GM18909 (cell line): ENCODE data around the gene TEAD2.
"Not testable (repeated sequence)": the region's sequence is repeated elsewhere in the genome, so short reads cannot be mapped to it uniquely, and the experiment has no call there.

ENCODE experiments used
- ATAC-seq: cut with Tn5 transposase; IDR thresholded peaks from one replicate; pipeline ENCODE4 v1.9.1; 2021; ENCODE audit warnings: mild to moderate bottlenecking; ENCODE audit not compliant: unreplicated experiment, poor library complexity

The TEAD2 gene

DNA sequence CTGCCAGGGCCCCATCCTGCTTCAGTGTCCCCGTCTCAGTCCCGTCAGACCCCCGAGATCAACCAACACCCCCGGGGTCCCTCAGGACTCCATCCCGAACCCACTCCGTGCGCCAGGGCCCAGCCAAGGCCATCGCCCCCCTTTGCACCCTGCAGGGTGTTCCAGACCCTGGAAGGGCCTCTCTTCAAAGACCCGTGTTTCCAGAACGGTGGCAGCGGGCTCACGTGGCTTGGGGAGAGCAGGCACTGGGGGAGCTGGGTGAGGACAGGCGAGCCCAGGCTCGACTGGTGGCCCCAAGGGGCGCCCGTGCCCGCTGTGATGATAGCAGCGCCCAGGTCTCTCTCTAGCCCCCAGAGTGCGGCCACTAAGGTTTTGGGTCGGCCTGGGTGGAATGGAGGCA lies 27.2 kb upstream of the TEAD2 start:
- ATAC-seq: no peak

DNA sequence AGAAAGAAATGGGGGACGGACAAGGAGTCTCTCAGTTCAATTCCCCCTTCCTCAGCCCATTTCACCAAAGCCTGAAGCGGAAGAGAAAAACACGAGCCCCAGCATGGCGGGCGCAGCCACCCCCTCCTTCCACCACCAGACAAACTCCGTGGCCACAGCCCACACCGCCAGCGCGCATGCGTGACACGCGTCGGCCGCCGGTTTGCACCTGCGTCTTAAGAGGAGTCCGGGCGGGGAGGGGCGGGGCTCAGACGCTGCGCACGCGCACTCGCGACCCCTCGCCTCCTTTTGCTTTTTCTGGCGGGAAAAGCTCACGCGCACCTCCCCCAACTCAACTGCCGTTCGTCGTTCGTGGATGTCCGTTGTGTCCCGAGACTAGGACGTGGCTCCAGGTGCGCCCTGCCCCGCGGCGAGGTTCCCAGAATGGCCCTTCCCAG lies 25.7 kb upstream of the TEAD2 start, which contains the start of gene KASH5:
Gene KASH5 (plus strand): TSS at position 314 of the 437 bp plus-strand sequence. CDS start 2,635 bp downstream, outside the sequence.
- no peak for ATAC-seq

DNA sequence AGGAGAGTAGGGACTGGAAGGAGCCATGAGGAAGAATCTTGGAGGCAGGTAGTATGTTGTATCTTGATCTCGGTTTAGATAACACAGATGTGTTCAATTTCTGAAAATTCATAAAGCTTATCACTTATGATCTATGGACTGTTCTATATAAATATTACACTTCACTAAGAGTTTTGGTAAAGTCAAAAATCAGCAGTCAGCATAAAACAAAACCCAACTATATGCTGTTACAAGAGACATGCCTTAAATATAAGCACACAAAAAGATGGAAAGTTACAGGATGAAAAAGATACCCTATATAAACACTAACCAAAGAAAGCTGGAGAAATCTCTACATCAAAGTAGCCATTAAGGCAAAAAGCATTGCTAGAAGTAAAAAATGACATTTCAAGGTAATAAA lies 21.4 kb upstream of the TEAD2 start:
- ATAC-seq: no peak

DNA sequence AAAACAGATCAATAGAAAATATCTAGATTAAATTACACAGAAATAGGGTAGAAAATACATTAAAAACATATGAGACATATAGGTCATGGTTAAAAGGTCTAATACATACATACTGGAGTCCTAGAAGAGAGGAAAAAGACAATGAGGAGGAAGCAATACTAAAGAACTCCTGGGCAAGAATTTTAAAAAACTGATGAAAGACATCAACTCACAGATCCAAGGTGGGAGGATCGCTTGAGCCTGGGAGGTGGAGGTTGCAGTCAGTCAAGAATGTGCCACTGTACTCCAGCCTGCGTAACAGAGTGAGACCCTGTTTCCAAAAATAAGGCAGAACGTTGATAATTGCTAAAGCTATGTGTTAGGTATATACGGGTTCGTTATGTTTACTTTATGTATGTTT lies 20.4 kb upstream of the TEAD2 start:
- no peak for ATAC-seq

DNA sequence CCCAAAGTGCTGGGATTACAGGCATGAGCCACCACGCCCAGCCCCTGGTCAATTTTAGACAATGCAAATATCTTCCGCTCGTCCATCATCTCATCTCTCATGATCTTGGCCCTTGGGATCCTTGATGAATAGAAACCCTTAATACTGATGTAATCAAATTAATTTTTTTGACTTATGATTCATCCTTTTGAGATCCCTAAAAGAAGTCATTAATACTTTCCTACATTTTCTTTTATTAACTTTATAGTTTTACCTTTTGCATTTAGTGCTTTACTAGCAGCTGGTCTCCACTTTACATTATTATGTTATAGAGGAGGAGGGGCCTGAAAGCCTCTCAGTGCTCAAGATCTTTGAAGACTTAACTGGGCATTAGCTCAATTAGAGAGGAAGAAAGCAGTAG lies 18.2 kb upstream of the TEAD2 start:
- ATAC-seq: no peak

DNA sequence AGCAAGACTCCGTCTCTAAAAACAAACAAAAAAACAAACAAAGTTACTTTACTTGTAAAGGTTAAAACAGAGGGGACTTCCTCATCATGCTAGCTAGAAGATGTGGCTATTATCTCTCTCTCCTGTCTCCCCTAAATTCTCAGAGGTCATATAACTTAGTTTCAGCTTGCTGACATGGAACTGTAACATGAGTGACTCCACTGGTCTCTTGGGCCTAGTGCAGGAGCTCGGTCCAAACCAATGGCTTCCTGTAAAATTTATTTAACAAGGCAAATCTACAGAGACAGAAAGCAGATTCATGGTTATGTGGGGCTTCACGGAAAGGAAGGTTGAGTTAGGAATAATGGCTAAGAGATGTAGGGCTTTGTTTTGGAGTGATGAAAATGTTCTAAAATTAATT lies 16.3 kb upstream of the TEAD2 start:
- no peak for ATAC-seq

DNA sequence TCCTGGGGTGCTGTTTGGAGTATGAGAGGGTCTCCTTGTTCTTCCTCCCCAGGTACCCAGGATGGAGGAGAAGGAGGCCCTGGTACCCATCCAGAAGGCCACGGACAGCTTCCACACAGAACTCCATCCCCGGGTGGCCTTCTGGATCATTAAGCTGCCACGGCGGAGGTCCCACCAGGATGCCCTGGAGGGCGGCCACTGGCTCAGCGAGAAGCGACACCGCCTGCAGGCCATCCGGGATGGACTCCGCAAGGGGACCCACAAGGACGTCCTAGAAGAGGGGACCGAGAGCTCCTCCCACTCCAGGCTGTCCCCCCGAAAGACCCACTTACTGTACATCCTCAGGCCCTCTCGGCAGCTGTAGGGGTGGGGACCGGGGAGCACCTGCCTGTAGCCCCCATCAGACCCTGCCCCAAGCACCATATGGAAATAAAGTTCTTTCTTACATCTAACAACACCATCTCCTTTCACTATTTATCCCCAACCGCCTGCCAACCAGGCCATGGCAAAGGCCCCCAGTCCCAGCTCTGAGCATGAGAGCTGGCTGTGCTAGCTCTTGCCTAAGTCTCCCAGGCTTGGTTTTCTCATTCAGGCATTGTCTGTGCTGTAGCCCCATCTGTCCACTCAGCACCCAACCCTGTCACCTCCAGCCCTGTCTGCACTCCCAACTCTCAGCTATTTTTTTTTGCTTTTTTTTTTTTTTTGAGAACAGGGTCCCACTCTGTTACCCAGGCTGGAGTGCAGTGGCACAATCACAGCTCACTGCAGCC lies 12.6 kb upstream of the TEAD2 start:
- no peak for ATAC-seq

DNA sequence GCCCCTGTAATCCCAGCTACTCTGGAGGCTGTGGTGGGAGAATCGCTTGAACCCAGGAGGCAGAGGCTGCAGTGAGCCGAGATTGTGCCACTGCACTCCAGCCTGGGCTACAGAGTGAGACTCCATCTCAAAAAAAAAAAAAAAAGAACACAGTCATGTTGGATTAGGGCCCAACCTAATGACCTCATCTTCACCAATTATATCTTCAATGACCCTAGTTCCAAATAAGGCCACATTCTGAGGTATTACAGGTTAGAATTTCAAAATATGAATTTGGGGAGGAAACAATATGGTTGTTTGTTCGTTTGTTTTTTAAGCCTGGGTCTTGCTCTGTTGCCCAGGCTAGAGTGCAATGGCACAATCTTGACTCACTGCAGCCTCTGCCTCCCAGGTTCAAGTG lies 11.0 kb upstream of the TEAD2 start:
- ATAC-seq: not testable (repeated sequence)

DNA sequence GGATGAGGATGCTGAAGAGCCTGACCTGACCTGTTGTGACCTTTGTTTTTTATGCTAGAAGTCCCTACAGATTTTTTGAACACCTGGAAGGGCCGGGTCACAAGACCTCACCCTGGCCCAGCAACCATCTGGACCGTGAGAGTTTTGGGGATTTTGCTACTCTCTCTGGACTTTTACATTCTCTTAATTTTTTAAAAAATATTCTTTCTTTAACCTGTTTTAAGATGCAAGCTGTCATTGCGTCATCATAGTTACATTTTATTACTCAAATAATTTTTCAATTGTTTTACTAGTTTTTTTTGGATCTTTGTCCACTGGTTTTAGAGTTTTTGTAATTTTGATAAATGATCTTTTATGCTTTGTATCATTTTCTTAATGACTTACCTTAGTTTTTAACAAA lies 9.0 kb upstream of the TEAD2 start:
- ATAC-seq: no peak

DNA sequence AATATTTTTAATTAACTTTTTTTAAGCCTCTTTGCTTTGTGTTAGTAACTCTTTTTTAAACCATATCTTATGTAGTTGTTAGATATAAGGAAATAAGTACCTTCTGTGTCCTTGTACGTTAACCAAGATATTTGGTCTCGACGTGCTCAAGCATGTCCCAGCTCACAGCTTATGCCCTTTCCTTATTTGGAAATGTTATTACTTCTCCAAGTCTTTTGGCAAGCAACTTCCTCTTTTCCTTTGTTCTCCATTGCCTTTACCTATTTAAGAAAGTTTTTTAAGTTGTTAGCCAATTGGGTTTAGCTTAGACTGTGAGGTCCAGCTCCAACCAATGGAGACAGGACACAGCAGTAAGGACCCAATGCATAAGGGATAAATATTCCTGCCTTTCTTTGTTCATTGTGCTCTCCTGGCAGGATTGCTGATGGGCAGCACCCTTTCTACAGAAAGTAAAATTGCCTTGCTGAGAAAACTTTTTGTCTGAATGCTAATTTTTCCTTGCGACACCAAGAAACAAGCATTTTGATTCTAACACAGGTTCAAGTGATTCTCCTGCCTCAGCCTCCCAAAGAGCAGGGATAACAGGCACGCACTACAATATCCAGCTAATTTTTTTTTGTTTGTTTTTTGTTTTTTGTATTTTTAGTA lies 6.6 kb upstream of the TEAD2 start:
- no peak for ATAC-seq

DNA sequence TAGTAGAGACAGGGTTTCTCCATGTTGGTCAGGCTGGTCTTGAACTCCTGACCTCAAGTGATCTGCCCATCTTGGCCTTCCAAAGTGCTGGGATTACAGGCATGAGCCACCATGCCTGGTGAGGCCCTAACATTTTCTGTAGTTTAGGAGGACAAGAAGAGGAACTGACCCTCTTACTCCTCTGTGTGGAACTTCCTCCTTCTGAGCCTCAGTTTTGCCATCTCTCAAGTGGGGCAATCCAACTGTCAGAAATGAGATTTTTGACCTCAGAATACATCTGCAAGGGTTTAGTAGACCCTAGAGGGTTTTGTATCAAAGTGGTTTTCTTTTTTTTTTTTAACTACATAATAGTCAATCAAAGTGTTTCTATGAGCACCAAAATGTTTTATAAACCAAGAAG lies 3.9 kb upstream of the TEAD2 start:
- ATAC-seq: no peak

DNA sequence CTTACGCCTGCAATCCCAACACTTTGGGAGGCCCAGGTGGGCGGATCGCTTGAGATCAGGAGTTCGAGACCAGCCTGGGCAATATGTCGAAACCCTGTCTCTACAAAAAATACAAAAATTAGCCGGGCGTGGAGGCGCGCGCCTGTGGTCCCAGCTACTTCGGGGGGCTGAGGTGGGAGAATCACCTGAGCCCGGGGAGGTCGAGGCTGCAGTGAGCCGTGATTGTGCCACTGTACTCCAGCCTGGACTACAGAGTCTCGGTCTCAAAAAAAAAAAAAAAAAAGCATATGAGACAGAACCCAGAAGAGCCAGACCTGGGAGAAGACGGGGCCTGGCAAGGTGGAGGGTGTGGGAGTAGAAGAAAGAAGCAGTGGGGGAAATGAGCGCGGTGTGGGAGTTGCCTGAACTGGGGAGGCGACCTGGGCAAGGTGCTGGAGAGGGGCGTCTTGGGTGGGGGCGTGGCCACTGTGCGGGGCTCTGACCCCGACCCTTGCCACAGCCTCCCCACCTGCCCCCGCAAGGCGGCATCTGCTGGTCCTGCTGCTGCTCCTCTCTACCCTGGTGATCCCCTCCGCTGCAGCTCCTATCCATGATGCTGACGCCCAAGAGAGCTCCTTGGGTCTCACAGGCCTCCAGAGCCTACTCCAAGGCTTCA lies 2.0 kb upstream of the TEAD2 start:
- no peak for ATAC-seq

DNA sequence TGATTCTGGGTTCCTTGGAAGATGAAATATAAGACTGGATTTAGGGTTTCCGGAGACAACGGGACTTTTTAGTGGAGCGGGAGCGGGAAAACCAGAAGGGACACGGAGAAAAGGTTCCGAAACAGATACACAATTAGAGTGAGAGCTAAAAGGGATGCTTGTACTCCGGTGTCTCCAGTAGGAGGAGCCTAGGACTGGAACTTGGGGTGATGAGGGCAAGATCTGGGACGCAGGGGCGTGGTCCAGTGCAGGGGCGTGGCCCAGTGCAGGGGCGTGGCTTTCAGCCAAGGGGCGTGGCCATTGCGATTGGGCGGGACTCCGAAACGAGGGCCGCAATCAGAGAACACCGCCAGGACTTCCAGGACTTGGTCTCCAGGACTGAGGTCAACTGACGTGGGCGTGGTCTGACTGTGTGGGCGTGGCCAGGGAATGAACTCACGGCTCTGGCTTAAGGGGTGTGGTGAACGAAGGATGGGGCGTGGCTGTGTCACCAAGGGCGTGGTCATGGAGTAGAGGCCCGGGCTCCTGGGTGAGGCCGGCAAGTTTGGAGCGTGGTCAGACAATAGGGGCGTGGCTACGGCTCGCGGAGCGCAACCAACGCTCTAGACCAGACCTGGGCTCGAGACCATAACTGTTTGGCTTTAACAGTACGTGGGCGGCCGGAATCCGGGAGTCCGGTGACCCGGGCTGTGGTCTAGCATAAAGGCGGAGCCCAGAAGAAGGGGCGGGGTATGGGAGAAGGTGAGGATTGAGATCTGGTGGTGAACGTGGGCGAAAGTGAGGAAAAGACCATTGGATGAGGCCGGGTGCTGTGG lies 1.3 kb upstream of the TEAD2 start, which contains the start of gene DKKL1:
Gene DKKL1 (plus strand): TSS at position 610 of the 815 bp plus-strand sequence. CDS start 122 bp downstream, at position 732.
- ATAC-seq: peak; percentile 69

DNA sequence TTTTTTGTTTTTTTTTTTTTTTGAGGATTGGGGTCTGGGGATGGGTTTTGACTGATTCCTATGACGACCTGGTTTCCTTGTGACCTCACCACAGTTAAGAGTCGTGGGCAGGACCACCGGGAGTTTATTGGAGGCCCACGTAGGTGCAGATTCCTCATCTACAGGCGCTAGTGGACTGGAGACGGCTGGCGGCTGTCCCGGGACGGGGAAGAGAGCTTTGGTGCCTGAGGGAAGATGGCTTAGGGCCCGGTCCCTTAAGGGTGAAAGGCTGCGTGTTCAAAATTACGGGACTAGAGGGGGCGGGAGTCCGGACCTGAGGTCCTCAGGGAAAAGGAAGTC lies 682 bp upstream of the TEAD2 start:
- ATAC-seq: no peak

DNA sequence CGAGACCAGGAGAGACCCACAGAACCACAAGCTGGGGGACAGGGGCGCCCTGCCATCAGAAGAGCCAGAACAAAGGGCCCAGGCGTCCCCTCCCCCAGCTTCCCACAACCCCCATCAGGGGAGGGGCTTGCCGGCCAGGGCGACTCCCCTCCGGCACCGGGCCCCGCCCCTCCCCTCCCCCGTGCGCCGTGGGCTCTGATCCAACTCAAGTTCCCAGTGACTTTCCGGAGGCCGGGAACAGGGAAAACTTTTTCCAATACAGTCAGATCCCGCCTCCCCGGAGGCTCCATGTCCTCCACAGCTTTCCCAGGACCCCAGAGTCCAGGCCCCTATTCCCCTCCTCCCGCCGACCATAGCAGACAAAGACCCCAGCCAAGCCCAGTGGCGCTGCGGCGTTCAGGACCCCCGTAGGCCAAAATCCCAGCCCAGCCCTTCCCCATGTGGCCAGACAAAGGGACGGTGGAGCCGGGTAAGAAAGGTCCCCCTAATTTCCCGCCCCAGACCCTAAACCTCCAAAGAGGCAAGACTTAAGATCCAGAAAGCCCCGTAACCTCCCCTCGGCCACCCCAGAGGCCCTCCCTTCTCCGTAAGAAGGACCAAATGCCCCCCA lies 673 bp downstream of the TEAD2 start:
- no peak for ATAC-seq

DNA sequence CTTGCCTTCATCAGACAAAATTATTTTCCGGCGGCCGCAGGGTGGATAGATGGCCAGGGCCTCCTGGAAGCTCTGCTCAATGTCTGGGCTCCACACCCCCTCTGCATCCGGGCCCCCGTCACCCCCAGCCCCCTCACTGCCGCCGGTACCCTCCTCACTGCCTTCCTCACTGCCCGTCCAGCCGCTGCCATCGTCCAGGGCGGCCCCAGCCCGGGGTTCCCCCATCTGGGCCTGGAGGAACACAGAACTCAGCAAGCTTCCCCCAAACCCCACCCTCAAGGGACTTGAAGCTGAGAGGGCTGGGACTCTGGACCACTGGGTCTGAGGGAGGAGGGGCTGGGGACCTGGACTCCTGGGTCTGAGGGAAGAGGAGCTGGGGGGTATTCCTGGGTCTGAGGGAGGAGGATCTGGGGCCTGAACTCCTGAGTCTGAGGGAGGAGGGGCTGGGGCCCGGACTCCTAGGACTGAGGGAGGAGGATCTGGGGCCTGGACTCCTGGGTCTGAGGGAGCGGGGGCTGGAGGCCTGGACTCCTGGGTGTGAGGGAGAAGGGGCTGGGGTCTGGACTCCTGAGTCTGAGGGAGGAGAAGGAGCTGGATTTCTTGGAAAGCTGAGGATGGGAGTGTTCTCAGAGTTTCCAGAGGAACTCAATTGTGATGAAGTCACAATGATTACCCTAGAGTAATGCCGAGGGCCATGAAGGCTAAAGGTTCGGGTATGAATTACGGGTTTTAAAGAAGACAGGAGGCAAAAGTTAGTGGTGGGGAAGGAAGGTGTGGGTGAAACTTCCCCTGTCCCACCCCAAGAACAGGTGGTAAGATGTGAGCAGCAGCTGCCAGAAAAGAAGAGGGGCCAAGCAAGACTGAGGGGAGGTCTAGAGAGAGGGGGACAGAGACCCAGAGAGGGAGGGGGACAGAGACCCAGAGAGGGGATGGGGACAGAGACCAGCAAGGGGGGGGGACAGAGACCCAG lies 2.1 kb downstream of the TEAD2 start:
- ATAC-seq: no peak

DNA sequence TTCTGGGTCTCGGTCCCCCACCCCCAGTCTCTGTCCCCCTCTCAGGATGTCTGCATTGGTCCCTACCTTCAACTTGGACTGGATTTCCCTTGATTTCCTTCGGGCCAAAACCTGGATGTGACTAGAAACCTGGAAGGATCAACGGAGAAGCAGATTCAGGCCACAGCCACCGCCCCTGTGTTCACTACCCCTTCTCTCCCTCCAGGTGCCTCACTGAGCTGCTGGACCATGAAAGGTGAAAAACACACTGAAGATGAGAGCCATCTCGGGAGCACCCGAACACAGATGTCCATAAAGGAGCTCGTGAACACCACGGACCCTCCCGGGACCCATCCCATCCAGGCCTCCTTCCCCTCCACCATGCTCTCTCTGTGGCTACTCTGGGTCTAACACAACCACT lies 5.0 kb downstream of the TEAD2 start:
- ATAC-seq: no peak

DNA sequence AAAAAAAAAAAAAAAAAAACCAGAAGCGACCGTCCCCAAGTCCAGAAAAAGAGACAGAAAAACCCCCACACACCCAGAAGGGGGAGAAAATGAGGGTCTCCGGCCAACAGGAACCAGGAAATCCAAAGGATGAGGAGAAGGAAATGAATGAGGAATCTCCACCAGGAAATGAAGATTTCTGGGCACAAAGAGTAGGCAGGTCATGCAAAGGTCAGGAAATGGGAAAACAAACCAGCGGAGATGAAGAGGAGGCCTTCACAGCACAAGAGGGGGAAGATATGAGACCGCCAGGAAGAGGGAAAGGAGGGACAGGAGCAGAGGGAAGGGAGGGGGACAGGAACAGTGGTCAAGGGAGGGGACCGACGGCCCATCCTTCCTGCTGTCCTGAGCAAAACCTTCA lies 5.8 kb downstream of the TEAD2 start:
- no peak for ATAC-seq

DNA sequence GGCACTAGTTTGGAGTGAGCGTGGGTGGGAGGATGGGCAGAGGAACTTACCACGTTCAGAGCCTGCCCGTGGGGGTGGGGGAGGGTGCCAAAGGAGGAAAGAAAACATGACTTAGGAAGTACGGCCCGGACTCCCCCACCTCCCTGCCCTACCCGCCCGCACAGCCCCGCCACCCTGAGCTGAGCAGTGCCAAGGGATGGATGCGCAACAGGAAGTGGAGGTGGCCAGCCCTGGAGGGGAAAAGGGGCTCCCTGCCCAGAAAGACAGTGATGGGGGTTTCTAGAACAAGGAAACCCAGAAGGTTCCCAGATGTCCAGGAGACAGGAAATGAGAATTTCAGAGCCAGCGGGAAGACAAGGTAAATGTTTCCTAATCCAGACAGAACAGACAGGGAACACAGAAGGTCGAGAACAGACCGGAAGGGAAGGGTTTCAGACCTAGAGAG lies 6.3 kb downstream of the TEAD2 start:
- no peak for ATAC-seq
